Transverse colon (tissue), 4 donors: Measurements from ENCODE around the gene ADNP.

Source experiments
- EP300 ChIP-seq: sonication (generic); formaldehyde crosslinking; IDR thresholded peaks from one replicate; pipeline ENCODE4 v1.6.1; 2017; ENCODE audit warnings: antibody characterized with exemption, low read depth
- POLR2A ChIP-seq: fragments of 450-650 bp; IDR thresholded peaks from one replicate; pipeline ENCODE4 v1.6.1; 2016; ENCODE audit warnings: antibody characterized with exemption, mild to moderate bottlenecking, moderate library complexity
- POLR2AphosphoS5 ChIP-seq, 3 donors: sonication (generic); formaldehyde crosslinking; IDR thresholded peaks; one replicate each; pipeline ENCODE4 v1.6.1; 2016; ENCODE audit warnings: antibody characterized with exemption in 3 of 3
- TF ChIP-seq, protein P1 (sequence below), 5 experiments: fragments of 200-600 bp in 3 of 5; fragments of 450-650 bp in 2 of 5; sonication (generic) in 3 of 5; IDR thresholded peaks; 1 replicate in 2 of 5; 2 replicates in 3 of 5; pipeline ENCODE4 v1.5.1; 2016 to 2017; ENCODE audit warnings: antibody characterized with exemption in 5 of 5, inconsistent platforms in 3 of 5, mild to moderate bottlenecking in 2 of 5, moderate library complexity in 1 of 5

DNA sequence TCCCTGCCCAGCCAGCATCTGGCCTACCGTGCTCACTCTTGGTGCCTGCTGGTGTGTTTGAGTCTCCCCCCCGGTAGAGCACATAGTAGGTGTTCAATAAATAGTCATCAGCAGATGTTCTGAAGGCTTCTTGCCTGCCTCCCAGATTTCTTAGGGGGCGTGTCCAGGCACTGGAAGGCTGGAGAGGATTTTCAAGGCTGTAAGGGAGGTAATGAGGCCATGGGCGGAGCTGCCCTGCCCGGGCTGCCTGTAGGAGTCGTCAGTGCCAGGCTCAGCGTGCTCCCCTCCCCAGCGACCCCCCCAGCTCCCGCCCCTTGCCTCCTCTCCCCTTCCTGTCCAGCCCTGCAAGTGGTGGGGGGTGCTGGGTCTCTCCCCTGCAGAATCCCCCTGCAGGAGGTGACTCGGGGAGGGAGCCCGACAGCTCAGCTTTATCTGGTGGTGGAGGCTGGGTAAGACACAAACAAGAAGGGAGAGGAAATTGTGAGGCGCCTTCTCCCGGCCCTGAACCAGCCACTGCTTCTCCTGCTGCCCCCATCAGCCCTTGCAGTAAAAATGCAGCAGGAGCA lies 80.4 kb downstream of the ADNP start:
- TF ChIP-seq POLR2A (no peak), POLR2AphosphoS5 (IDR thresholded peaks at IDR 0.05) (no peak), EP300 (no peak)
- TF ChIP-seq, protein P1, sequence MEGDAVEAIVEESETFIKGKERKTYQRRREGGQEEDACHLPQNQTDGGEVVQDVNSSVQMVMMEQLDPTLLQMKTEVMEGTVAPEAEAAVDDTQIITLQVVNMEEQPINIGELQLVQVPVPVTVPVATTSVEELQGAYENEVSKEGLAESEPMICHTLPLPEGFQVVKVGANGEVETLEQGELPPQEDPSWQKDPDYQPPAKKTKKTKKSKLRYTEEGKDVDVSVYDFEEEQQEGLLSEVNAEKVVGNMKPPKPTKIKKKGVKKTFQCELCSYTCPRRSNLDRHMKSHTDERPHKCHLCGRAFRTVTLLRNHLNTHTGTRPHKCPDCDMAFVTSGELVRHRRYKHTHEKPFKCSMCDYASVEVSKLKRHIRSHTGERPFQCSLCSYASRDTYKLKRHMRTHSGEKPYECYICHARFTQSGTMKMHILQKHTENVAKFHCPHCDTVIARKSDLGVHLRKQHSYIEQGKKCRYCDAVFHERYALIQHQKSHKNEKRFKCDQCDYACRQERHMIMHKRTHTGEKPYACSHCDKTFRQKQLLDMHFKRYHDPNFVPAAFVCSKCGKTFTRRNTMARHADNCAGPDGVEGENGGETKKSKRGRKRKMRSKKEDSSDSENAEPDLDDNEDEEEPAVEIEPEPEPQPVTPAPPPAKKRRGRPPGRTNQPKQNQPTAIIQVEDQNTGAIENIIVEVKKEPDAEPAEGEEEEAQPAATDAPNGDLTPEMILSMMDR (IDR thresholded peaks at IDR 0.05): no peak
